GM19025 (cell line): ENCODE data around the gene PTH2.
"Not testable (repeated sequence)": the region's sequence is repeated elsewhere in the genome, so short reads cannot be mapped to it uniquely, and the experiment has no call there.

Experiments
- ATAC-seq: cut with Tn5 transposase; IDR thresholded peaks from one replicate; pipeline ENCODE4 v1.9.1; 2021; ENCODE audit warnings: mild to moderate bottlenecking, low read depth, moderate library complexity; ENCODE audit not compliant: unreplicated experiment

Gene PTH2

GRCh38 chr19:49450405-49450804, 27.2 kb upstream of the PTH2 start:
- no peak for ATAC-seq

- no peak for ATAC-seq
Measured at GRCh38 chr19:49448432-49448786, 25.2 kb upstream of the PTH2 start.

GRCh38 chr19:49447485-49448431, 24.5 kb upstream of the PTH2 start:
- no peak for ATAC-seq

GRCh38 chr19:49445997-49446396, 22.8 kb upstream of the PTH2 start:
- ATAC-seq: no peak

GRCh38 chr19:49444100-49444700, 21.0 kb upstream of the PTH2 start:
- ATAC-seq: not testable (repeated sequence)

GRCh38 chr19:49443366-49444099, 20.3 kb upstream of the PTH2 start:
- peak; percentile 73 for ATAC-seq

- ATAC-seq: no peak
Measured at GRCh38 chr19:49442771-49443365, 19.6 kb upstream of the PTH2 start.

- ATAC-seq: no peak
Measured at GRCh38 chr19:49442354-49442753, 19.1 kb upstream of the PTH2 start.

- ATAC-seq: no peak
Measured at GRCh38 chr19:49441960-49442350, 18.7 kb upstream of the PTH2 start.

- no peak for ATAC-seq
Measured at GRCh38 chr19:49441210-49441959, 18.1 kb upstream of the PTH2 start, which contains the start of gene SLC17A7. Gene SLC17A7 (minus strand): TSS chr19:49441527. CDS start chr19:49441379, 148 bp downstream.

- no peak for ATAC-seq
Measured at GRCh38 chr19:49440439-49441209, 17.4 kb upstream of the PTH2 start.

- no peak for ATAC-seq
Measured at GRCh38 chr19:49439836-49440235, 16.6 kb upstream of the PTH2 start.

- no peak for ATAC-seq
Measured at GRCh38 chr19:49438261-49438660, 15.0 kb upstream of the PTH2 start.

- ATAC-seq: no peak
Measured at GRCh38 chr19:49437231-49437630, 14.0 kb upstream of the PTH2 start.

GRCh38 chr19:49436381-49437017, 13.3 kb upstream of the PTH2 start:
- ATAC-seq: no peak

- no peak for ATAC-seq
Measured at GRCh38 chr19:49435670-49436069, 12.4 kb upstream of the PTH2 start.

- no peak for ATAC-seq
Measured at GRCh38 chr19:49434907-49435583, 11.8 kb upstream of the PTH2 start.

GRCh38 chr19:49433240-49433901, 10.1 kb upstream of the PTH2 start:
- no peak for ATAC-seq
